ENCODE data around the gene BUD23. TPM values are rescaled to one million over a fixed set of nuclear protein-coding genes. Genes with fewer than 3 reads are reported as not detected.
"Not testable (repeated sequence)": the region's sequence is repeated elsewhere in the genome, so short reads cannot be mapped to it uniquely, and the experiment has no call there.

BUD23 gene
- total and polyA plus RNA-seq, 2 donors (not counting 3 experiments of a cell fraction or from before 2014, with no cell fraction given): 62.1 to 64.6 TPM

GRCh38 chr7:73652541-73652949 lies 30.9 kb upstream of the BUD23 start:
- no peak for TF ChIP-seq POLR2A (IDR thresholded peaks at IDR 0.05; ENCODE audit: low read depth, low read length)
- TF ChIP-seq JUN (IDR thresholded peaks at IDR 0.05; ENCODE audit: borderline replicate concordance, insufficient read depth, insufficient read length, low read depth): no peak
- no peak for TF ChIP-seq CTCF (IDR thresholded peaks at IDR 0.05; ENCODE audit: extremely low read depth in 1 of 2, insufficient read depth in 1 of 2, low read depth in 1 of 2, low read length in 2 of 2)
- TF ChIP-seq EZH2 (IDR thresholded peaks at IDR 0.05; ENCODE audit: borderline replicate concordance, low read depth, low read length, severe bottlenecking): no peak
- TF ChIP-seq POLR2AphosphoS5 (IDR thresholded peaks at IDR 0.05; ENCODE audit: insufficient read depth, low read depth, low read length): no peak
- TF ChIP-seq GATA2 (IDR thresholded peaks at IDR 0.05; ENCODE audit: insufficient read depth, insufficient read length, low read depth, low read length): no peak
- TF ChIP-seq FOS (IDR thresholded peaks at IDR 0.05; ENCODE audit: borderline replicate concordance, insufficient read depth, low read length): no peak
- TF ChIP-seq MYC (IDR thresholded peaks at IDR 0.05; ENCODE audit: low read depth, low read length): no peak
- TF ChIP-seq MAX (IDR thresholded peaks at IDR 0.05; ENCODE audit: insufficient read depth, insufficient read length): no peak
- no peak overlapping the region for H3K4me3 ChIP-seq (replicated peaks in 1 of 3; ENCODE audit: insufficient read depth in 1 of 3, low read depth in 1 of 3, low read length in 3 of 3)

DNA sequence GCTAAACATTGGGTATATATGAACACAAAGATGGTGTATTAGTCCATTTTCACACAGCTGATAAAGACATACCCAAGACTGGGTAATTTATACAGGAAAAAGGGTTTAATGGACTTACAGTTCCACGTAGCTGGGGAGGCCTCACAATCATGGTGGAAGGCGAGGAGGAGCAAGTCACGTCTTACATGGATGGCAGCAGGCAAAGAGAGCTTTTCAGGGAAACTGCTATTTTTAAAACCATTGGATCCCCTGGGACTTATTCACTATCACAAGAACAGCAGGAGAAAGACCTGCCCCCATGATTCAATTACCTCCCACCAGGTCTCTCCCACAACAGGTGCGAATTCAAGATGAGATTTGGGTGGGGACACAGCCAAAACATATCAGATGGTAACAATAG lies 28.1 kb upstream of the BUD23 start:
- CTCF ChIA-PET; H3K9ac ChIP-seq (replicated peaks; ENCODE audit: extremely low read depth, insufficient read depth, low read length); H3K9me1 ChIP-seq (replicated peaks; ENCODE audit: control insufficient read depth, extremely low read depth, insufficient read depth, low read length); H3K4me1 ChIP-seq (ENCODE audit: control insufficient read depth, extremely low read depth, insufficient read depth, low read length); H3K27me3 ChIP-seq (ENCODE audit: control insufficient read depth in 2 of 2, insufficient read depth in 2 of 2, low read length in 2 of 2); H3K36me3 ChIP-seq (ENCODE audit: control insufficient read depth in 2 of 2, extremely low read depth in 1 of 2, insufficient read depth in 2 of 2, low read length in 2 of 2); FAIRE-seq; POLR2A ChIA-PET; H3K79me2 ChIP-seq (ENCODE audit: control insufficient read depth, insufficient read depth, low read length); H4K20me1 ChIP-seq (replicated peaks; ENCODE audit: control insufficient read depth, extremely low read depth, insufficient read depth, low read length); dilution Hi-C loops (cut with MboI; ENCODE audit: extremely low pct_ligation_motif_present, low sequenced_read_pairs); H3K4me3 ChIP-seq (replicated peaks in 1 of 3; ENCODE audit: insufficient read depth in 1 of 3, low read depth in 1 of 3, low read length in 3 of 3); H3K4me2 ChIP-seq (ENCODE audit: insufficient read depth, low read length); H2AFZ ChIP-seq (ENCODE audit: low read depth, low read length); BruUV-seq (replicated peaks); DNase-seq (ENCODE audit: low read depth, low spot score); H3K27ac ChIP-seq (ENCODE audit: insufficient read depth, low read depth, low read length); H3K9me3 ChIP-seq (replicated peaks; ENCODE audit: control insufficient read depth, insufficient read depth, low read length); intact Hi-C loops (cut with micrococcal nuclease): not testable (repeated sequence)

More at GRCh38 chr7:73652541-73652949, 30.9 kb upstream of the BUD23 start:
- Histone ChIP-seq H3K4me1 (ENCODE audit: control insufficient read depth, extremely low read depth, insufficient read depth, low read length) (peaks cover 4% of the 10 kb centered on the region), H3K27me3 (ENCODE audit: control insufficient read depth in 2 of 2, insufficient read depth in 2 of 2, low read length in 2 of 2) (peaks cover 16 to 25% of the 10 kb centered on the region in 2 experiments), H3K79me2 (ENCODE audit: control insufficient read depth, insufficient read depth, low read length) (no peaks in the 10 kb centered on the region), H3K9ac (replicated peaks; ENCODE audit: extremely low read depth, insufficient read depth, low read length) (no peak overlapping the region), H2AFZ (ENCODE audit: low read depth, low read length) (no peak overlapping the region), H3K27ac (ENCODE audit: insufficient read depth, low read depth, low read length) (no peak overlapping the region), H3K4me2 (ENCODE audit: insufficient read depth, low read length) (no peak overlapping the region), H3K9me1 (replicated peaks; ENCODE audit: control insufficient read depth, extremely low read depth, insufficient read depth, low read length) (no peaks in the 10 kb centered on the region), H3K36me3 (ENCODE audit: control insufficient read depth in 2 of 2, extremely low read depth in 1 of 2, insufficient read depth in 2 of 2, low read length in 2 of 2) (no peaks in the 10 kb centered on the region), H3K9me3 (replicated peaks; ENCODE audit: control insufficient read depth, insufficient read depth, low read length) (no peaks in the 10 kb centered on the region), H4K20me1 (replicated peaks; ENCODE audit: control insufficient read depth, extremely low read depth, insufficient read depth, low read length) (no peaks in the 10 kb centered on the region)
- no TSS peak for BruUV-seq (replicated peaks)
- intact Hi-C loops (cut with micrococcal nuclease): no loop called here
- no peak for FAIRE-seq
- POLR2A ChIA-PET: no interaction called here
- dilution Hi-C loops (cut with MboI; ENCODE audit: extremely low pct_ligation_motif_present, low sequenced_read_pairs): no loop called here
- no peak for DNase-seq (ENCODE audit: low read depth, low spot score)
- CTCF ChIA-PET: interaction anchor here (0.7 to 2.4 kb wide), 3 partner anchors 23 to 73 kb away, joined by 3 to 9 read pairs (median 4); no protein-coding TSS in a partner anchor

Measured in endothelial cell of umbilical vein (primary cell).